Fibroblast of the aortic adventitia (primary cell): ENCODE measurements around the gene CCT2. TPM values are rescaled to one million over a fixed set of nuclear protein-coding genes. Genes with fewer than 3 reads are reported as not detected.

Experiments
- DNase-seq: peaks from one replicate; pipeline ENCODE4 v3.0.0-alpha.2; 2010; ENCODE audit warnings: low read depth
- H3K4me3 ChIP-seq: 2 replicates; pipeline ENCODE4 v1.5.1; 2011; ENCODE audit warnings: low read depth, mild to moderate bottlenecking, control low read depth, low read length, moderate library complexity
- CTCF ChIP-seq: IDR thresholded peaks from 2 replicates; pipeline ENCODE4 v1.5.1; 2011; ENCODE audit warnings: mild to moderate bottlenecking, low read length, control low read depth, inconsistent platforms; ENCODE audit not compliant: insufficient read depth
- small RNA-seq: library from RNA; depleted of rRNA; stranded (forward); fragments of <200 nt; gene quantifications from one replicate; pipeline ENCODE3, GENCODE V24; 2012
- total RNA-seq: library from RNA; depleted of rRNA; stranded (reverse); fragments of >200 nt; gene quantifications from 2 replicates; pipeline ENCODE4 v1.2.3, GENCODE V29; 2012; ENCODE audit warnings: low replicate concordance

The CCT2 gene
- total RNA-seq, 1 donor = 228 TPM

GRCh38 chr12:69647178-69647577 lies 61.9 kb downstream of the CCT2 start:
- H3K4me3 ChIP-seq = no peak overlapping the region
- TF ChIP-seq CTCF = no peak
- DNase-seq = no peak

GRCh38 chr12:69648476-69648875 lies 63.2 kb downstream of the CCT2 start:
- no peak for TF ChIP-seq CTCF
- no peak overlapping the region for H3K4me3 ChIP-seq
- DNase-seq = peak; percentile 89

- no peak for DNase-seq
- TF ChIP-seq CTCF = no peak
- no peak overlapping the region for H3K4me3 ChIP-seq
Observed at GRCh38 chr12:69649529-69649928, 64.3 kb downstream of the CCT2 start.

Small RNAs within 50 kb of the gene (small RNA-seq; reads per million reads assigned to genes)
- gene MIR3913-1 = not detected

Other genes starting within 250 kb of the CCT2 start
- gene LYZ, start 237.1 kb upstream of the CCT2 start, total RNA-seq = not detected in 2 replicates
- 23.5 and 37.2 TPM in 2 replicates for gene YEATS4, start 225.7 kb upstream of the CCT2 start, total RNA-seq
- 30.4 and 67.0 TPM in 2 replicates for gene FRS2, start 115.1 kb upstream of the CCT2 start, total RNA-seq
- not detected in 2 replicates for gene LRRC10, start 25.4 kb downstream of the CCT2 start, total RNA-seq
- gene BEST3, start 113.8 kb downstream of the CCT2 start, total RNA-seq = not detected in 2 replicates
- 1.6 and 4.8 TPM in 2 replicates for gene RAB3IP, start 153.4 kb downstream of the CCT2 start, total RNA-seq
- not detected in 2 replicates for gene MYRFL, start 239.8 kb downstream of the CCT2 start, total RNA-seq